ENCODE measurements around the gene GALNT15.

Gene GALNT15

GRCh38 chr3:16174389-16174788 lies at the start of gene GALNT15:
Gene GALNT15 (plus strand): TSS chr3:16174680. CDS start chr3:16175152, 472 bp downstream.
- TF ChIP-seq ZFX (IDR thresholded peaks at IDR 0.05; ENCODE audit: borderline replicate concordance) (no peak), CTCF (IDR thresholded peaks at IDR 0.05) (no peak)
- no peak within 1 kb of the TSS for H3K27ac ChIP-seq

GRCh38 chr3:16126634-16127033 lies 47.8 kb upstream of the GALNT15 start:
- no peak overlapping the region for H3K27ac ChIP-seq
- no peak for TF ChIP-seq CTCF (IDR thresholded peaks at IDR 0.05)
- TF ChIP-seq ZFX (IDR thresholded peaks at IDR 0.05; ENCODE audit: borderline replicate concordance), result no peak

- no peak for TF ChIP-seq ZFX (IDR thresholded peaks at IDR 0.05; ENCODE audit: borderline replicate concordance)
- TF ChIP-seq CTCF (IDR thresholded peaks at IDR 0.05), result no peak
- no peak overlapping the region for H3K27ac ChIP-seq
Measured at GRCh38 chr3:16127249-16127648, 47.2 kb upstream of the GALNT15 start.

- no peak overlapping the region for H3K27ac ChIP-seq
- no peak for TF ChIP-seq CTCF (IDR thresholded peaks at IDR 0.05)
Measured at GRCh38 chr3:16130066-16130465, 44.4 kb upstream of the GALNT15 start.

- TF ChIP-seq CTCF (IDR thresholded peaks at IDR 0.05), result no peak
- TF ChIP-seq ZFX (IDR thresholded peaks at IDR 0.05; ENCODE audit: borderline replicate concordance), result no peak
- H3K27ac ChIP-seq, result no peak overlapping the region
Measured at GRCh38 chr3:16132190-16132589, 42.3 kb upstream of the GALNT15 start.

- TF ChIP-seq CTCF (IDR thresholded peaks at IDR 0.05) (no peak), ZFX (IDR thresholded peaks at IDR 0.05; ENCODE audit: borderline replicate concordance) (no peak)
- no peak overlapping the region for H3K27ac ChIP-seq
Measured at GRCh38 chr3:16132928-16133327, 41.6 kb upstream of the GALNT15 start.

GRCh38 chr3:16134173-16134928 lies 40.1 kb upstream of the GALNT15 start:
- H3K27ac ChIP-seq, result no peak overlapping the region
- TF ChIP-seq CTCF (IDR thresholded peaks at IDR 0.05) (no peak), ZFX (IDR thresholded peaks at IDR 0.05; ENCODE audit: borderline replicate concordance) (no peak)

Measured in 22Rv1 (cell line).